IPS DF 19.7 (cell line): ENCODE results near the gene IFNA14.
"Not testable (repeated sequence)": the region's sequence is repeated elsewhere in the genome, so short reads cannot be mapped to it uniquely, and the experiment has no call there.

ENCODE experiments used
- DNase-seq: peaks from one replicate; pipeline ENCODE4 v3.0.0-alpha.2; 2013; ENCODE audit warnings: low read depth, low spot score

The IFNA14 gene

GRCh38 chr9:21239911-21240310 lies at the start of gene IFNA14:
TSS of gene IFNA14 (minus strand) at chr9:21240005. CDS start at chr9:21239935, 70 bp downstream.
- no peak for DNase-seq

DNA sequence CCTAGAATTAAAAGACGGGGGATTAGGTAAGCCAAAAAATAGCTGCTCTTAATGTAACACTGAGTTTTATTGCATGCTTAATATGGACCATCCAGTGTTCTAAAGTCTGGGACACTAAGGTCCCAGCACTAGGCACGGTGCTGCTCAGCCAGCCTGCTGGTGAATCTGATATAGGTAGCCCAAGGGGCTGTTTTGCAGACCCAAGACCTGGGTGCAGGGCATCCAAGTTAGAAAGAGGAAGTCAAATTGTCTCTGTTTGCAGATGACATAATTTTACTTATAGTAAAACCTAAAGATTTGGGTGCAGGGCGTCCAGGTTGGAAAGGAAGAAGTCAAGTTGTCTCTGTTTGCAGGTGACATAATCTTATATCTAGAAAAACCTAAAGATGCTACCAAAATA lies 47.5 kb upstream of the IFNA14 start:
- no peak for DNase-seq

- no peak for DNase-seq
These were observed 46.9 kb upstream of the IFNA14 start for GRCh38 chr9:21286659-21287058.

DNA sequence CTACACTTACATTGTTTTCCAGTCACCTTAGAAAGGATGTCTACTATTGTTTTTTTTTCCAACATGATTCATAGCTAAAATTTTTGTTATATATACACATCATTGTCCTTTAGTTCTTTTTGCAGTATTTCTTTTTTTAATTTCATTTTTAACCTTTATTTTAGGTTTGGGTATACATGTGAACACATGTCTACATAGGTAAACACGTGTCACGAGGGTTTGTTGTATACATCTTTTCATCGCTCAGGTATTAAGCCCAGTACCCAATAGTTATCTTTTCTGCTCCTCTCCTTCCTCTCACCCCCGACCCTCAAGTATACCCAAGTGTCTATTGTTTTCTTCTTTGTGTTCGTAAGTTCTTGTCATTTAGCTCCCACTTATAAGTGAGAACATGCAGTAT lies 46.3 kb upstream of the IFNA14 start:
- no peak for DNase-seq

DNA sequence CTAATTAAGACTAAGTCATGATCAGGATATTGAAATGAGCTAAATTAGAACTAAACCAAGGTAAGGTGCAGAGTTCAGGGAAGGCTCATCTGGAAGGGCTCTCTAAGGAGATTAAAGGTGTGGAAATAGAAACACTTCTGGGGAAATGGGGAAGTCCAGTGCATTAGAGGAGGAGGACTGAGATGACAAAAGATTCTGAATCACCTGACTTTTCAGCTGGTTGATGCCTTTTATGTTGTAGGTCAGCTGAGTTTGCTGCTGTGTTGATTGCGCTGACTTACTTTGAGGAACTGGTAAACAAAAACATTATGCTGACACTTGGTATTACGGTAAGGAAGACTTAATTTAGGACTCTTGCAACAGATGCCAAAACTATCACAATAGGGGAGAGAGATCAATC lies 41.5 kb upstream of the IFNA14 start:
- DNase-seq = no peak

DNA sequence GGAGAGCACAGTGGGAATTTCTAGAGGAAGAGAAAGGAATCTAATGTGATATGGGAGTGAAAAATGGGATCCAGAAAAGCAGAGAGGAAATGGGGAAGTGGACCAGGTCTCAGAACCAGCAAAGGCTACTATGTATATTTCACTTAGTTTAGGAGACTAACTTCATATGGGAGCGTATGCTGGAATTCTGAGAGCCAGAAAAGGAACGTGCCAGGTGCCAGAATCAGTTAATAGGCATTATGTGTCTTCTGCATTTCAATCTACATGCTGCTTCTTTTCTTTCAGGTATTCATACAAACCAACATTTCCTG lies 28.5 kb upstream of the IFNA14 start:
- no peak for DNase-seq

DNA sequence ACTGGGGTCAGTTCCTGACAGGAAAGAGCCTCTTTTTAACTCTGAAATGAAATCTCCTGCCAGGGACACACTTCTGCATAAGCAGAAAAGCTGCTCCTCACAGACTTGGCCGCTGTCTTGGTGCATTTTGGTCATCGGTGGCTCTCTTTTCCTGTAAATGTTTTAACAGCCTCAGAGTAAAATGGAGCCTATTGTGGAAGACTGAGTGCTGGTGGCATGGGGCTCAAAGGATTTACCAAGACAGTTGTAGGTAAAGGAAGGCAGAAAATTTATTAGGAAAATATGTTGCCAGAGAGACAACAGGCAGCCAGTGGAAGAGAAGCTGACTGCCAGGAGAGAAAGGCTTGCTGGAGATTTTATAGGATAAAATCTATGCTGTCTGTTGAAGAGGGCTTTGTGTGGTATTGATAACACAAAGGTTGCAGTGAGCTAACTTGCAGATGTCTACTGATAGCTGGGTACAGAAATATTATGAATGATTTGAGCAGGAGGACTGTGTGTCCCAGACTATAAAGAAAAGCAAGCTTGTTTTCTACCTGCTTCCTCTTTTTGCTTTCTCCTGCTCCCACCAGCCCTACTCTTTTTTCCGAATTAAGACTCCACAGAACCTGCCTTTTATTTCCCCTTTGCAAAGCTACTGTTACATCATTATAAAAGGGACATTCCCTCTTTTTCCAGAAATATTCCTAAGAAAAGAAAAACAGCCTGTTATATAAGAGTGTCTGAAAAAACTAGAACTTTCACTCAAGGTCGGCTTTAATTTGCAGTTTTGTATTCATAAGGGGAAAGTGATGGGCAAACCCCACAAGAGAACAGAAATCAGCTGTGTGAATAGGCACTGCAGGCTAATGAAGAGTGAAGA lies 27.9 kb upstream of the IFNA14 start:
- no peak for DNase-seq

- DNase-seq = no peak
These were observed 27.1 kb upstream of the IFNA14 start for GRCh38 chr9:21266733-21267484.

DNA sequence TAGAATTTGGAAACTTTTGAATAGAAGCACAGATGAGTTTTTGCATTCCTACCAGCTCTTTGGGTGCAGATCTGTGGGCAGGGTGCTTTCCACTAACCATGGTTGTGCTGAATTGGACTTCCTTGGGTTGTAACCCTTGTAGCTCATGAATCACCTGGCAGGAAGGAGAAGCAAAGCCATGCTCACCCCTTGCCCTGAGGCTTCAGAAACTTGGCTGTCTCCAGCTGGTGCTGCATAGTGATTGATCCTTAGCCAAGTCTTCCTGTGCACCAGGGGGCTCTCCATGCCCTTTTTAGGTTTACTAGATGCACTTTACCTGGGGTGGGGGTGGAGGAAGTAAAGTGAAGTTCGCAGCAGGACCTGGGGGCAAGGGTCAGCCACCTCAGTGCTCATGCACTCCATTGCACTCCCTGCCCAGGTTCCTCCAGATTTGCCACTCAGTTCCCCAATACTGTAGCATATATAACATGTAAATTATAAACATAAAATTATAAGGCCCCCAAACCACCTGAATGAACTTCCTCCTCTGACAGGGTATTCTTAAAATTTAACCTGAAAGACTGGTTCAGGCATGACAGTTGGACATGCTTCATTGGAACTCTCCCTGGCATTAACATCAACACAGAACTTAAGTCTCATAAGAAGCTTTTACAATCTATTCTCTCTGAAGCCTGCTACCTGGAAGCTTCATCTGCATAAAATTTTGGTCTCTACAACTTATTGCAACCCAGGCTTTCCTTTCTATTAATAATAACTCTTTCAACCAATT lies 25.8 kb upstream of the IFNA14 start:
- no peak for DNase-seq

DNA sequence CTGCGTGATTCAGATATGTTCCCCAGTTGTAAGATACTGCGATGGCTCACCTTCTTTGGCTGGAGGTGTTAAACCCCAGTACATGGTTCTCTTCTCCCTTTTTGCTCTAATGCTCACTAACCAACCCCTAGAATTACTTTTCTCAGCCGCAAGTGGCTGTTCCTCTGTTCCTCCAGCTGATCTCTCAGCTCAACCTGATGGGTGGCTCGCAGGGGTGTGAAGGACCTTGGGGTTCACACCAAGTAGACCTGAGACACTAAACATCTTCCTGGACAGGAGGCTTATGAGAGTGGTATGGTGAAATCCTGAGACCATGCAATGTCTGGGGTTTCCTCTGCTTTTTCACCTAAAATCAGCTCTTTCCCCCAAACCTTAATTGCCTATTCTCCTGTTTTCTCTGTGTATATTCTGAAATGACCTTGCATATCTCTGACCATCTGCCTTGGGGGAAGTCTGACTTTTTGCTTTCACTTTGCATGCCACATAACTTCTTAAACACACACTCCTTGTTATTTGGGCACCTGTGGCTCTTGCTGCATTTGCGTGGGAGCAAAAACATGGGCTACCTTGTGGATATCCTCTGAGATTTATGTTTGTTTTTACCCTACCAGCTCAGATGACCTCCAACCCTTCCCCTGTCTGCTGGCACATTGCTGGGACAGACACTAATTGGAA lies 15.9 kb upstream of the IFNA14 start:
- no peak for DNase-seq

- no peak for DNase-seq
These were observed 13.1 kb upstream of the IFNA14 start for GRCh38 chr9:21252721-21253547.

DNA sequence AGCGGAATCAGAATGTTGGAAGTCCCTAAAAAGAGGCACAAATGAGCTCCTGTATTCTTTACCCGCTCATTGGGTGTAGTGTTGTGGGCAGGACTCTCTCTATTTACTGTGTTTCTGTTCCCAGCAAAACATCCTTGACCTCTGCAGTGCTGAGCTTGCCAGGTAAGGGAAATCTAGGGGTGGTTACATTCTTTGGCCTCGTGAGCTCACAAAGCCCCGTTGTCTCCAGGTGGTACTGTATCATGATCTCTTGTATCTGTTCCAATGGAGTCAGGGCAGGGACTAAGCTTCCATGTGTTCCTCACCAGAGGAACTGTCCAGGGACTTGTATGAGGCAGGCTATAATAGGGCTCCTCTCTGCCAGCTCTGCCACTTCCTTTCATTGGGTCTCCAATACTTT lies 11.8 kb upstream of the IFNA14 start:
- DNase-seq = no peak

- no peak for DNase-seq
These were observed 11.4 kb upstream of the IFNA14 start for GRCh38 chr9:21251190-21251589.

- no peak for DNase-seq
These were observed 5.0 kb upstream of the IFNA14 start for GRCh38 chr9:21244836-21245235.

GRCh38 chr9:21236360-21236714 lies 3.5 kb downstream of the IFNA14 start:
- DNase-seq = not testable (repeated sequence)

DNA sequence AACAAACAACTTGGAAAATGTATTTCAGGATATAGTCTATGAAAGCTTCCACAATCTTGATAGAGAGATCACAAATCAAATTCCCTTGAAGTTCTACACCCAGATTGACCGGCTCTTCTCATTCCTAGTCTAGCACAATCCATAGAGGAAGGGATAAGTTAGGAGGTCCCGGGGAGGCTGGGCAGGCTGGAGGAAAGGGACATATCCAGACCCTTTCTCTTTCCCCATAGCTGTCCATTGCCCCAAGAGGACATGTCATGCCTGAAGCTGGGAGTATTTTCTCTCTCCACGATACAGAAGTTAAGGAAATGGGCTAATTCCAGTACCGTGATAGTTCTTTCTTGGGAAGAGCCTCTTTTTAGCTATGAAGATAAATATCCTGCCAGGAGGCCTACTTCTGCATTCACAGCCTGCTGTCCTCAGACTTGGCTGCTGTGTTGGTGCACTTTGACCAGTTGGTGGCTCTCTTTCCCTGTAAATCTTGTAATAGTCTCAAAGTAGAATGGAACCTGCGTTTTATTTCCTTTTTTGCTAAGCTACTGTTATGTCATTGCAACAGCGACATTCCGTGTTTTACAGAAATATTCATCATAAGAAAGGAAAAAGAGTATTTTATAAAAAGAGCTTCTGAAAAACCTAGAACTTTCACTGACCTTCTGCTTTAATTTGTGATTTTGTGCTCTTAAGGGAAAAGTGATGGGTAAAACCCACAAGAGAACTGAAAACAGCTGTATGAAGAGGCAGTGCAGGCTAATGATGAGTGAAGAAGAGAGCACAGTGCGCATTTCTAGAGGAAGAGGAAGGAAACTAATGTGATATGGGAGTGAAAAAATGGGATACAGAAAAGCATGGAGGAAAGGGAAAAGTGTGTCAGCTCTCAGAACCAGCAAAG lies 4.1 kb downstream of the IFNA14 start:
- DNase-seq = not testable (repeated sequence)

DNA sequence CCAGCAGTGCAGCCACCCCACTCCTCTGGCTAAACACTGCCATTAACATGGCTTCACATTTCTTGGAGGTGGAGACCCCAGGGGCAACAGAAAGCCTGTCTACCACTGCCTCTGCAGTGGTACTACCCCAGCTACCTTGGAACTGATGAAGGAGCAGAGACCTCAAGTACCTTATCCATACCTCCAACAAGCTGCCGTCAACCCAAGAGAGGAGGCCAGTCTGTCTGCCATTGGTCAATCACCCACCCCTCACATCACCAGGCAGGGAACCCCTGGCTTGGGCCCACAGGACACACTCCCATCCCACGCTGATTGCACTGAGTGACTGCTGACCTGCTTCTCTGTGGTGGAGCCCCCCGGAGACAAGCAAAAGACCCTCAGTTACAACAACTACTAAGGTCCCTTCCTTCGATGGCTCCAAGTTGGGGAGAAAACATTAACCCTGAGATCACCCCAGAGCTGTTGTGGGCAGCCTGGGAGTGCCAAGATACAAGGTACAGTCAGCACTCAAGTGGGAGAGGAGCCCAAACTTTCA lies 5.6 kb downstream of the IFNA14 start:
- no peak for DNase-seq

DNA sequence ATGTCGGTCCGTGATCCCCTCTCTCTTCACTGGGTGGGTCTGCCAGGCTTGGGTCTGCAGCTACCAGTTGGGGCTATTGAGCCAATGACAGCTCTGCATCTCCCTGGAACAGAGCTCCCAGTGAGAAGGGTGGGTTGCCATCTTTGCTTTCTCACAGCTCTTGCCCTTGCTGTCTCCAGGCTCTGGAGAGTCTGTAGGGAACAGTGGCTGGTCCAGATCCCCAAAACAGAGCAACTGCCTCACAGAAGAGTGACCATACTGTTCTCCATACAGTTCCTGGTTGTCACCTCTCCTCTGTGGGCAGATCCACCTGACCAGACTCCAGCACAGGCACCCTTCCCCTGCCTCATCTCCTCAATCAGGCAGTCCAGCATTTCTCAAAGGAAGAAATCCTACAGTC lies 6.5 kb downstream of the IFNA14 start:
- DNase-seq = no peak

DNA sequence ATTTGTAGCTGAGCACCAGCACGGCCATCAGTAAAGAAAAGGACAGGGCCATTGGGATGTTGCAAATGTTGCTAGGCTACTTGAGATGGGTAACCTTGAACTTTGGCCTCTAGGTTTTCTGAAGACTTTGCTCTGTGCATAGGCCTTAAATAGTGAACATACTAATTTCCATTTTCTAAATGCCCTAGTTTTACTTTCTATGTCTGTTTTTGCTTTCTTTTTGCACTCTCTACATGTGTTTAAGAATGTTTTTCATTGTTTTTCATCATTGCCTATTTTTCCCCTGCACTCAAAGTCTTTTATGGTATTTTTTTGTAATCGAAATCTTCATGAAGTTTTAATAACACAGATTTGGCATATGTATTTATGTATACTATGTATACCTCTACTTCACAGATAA lies 11.7 kb downstream of the IFNA14 start, which contains the start of gene IFNA17:
IFNA17 (minus strand) TSS at position 101 of the 400 bp plus-strand sequence; CDS start at position 52, 49 bp downstream.
- no peak for DNase-seq

DNA sequence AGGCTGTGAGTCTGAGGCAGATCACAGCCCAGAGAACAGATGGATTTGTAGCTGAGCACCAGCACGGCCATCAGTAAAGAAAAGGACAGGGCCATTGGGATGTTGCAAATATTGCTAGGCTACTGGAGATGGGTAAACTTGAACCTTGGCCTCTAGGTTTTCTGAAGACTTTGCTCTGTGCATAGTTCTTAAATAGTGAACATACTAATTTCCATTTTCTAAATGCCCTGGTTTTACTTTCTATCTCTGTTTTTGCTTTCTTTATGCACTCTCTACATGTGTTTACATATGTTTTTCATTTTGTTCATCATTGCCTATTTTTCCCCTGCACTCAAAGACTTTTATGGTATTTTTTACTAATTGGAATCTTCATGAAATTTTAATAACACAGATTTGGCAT lies 22.6 kb downstream of the IFNA14 start, which contains the start of gene IFNA16:
IFNA16 (minus strand) TSS at position 101 of the 400 bp plus-strand sequence; CDS start at position 95, 6 bp downstream.
- not testable (repeated sequence) for DNase-seq
